Loucy (cell line): ENCODE data around the gene DDR2.

Experiments used
- CTCF ChIP-seq: fragments of 200-600 bp; sonication (generic); conservative IDR thresholded peaks from 2 replicates; pipeline ENCODE4 v1.5.1; 2014; ENCODE audit warnings: mild to moderate bottlenecking, antibody characterized with exemption, low read length
- EZH2phosphoT487 ChIP-seq: fragments of 200-600 bp; IDR thresholded peaks from 2 replicates; pipeline ENCODE4 v1.6.1; 2018; ENCODE audit warnings: antibody characterized with exemption, mild to moderate bottlenecking, moderate library complexity, borderline replicate concordance

- TF ChIP-seq CTCF (no peak), EZH2phosphoT487 (no peak)
Measured at GRCh38 chr1:162688521-162688920, 56.3 kb downstream of the DDR2 start.
